ENCODE data around the gene DUOX2.

DUOX2 gene

GRCh38 chr15:45114076-45114750 is at the start of gene DUOX2, which contains the start of gene DUOXA2:
DUOX2 (minus strand) TSS chr15:45114172; CDS start chr15:45113411, 761 bp downstream.
DUOXA2 (plus strand) TSS chr15:45114326; CDS start chr15:45114606, 280 bp downstream.
- Mint-ChIP-seq H3K4me1 (peaks cover 45% of the 10 kb centered on the region), H3K9me3 (no peaks in the 10 kb centered on the region), H3K27me3 (peaks cover 81% of the 10 kb centered on the region), H3K36me3 (ENCODE audit: low read depth) (no peaks in the 10 kb centered on the region), H3K4me3 (peak within 1 kb of the TSS; percentile 46), H3K27ac (peak within 1 kb of the TSS; percentile 57)
- no peak for DNase-seq
- no peak for ATAC-seq

DNA sequence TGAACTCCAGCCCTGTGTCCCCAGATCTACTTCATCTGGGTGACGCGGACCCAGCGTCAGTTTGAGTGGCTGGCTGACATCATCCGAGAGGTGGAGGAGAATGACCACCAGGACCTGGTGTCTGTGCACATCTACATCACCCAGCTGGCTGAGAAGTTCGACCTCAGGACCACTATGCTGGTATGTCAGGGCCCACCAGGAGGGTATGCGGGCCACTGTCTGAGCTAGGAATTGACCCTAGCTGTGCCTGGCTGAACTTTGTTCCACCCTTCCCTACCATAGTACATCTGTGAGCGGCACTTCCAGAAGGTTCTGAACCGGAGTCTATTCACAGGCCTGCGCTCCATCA is 49.5 kb upstream of the DUOX2 start:
- no peak for ATAC-seq
- no peak for DNase-seq
- peaks cover 14% of the 10 kb centered on the region for H3K4me1 Mint-ChIP-seq
- no peaks in the 10 kb centered on the region for H3K9me3 Mint-ChIP-seq
- no peak overlapping the region for H3K4me3 Mint-ChIP-seq
- H3K36me3 Mint-ChIP-seq (ENCODE audit: low read depth): no peaks in the 10 kb centered on the region
- no peak overlapping the region for H3K27ac Mint-ChIP-seq
- H3K27me3 Mint-ChIP-seq: no peaks in the 10 kb centered on the region

GRCh38 chr15:45162771-45163507 is 49.0 kb upstream of the DUOX2 start:
- Mint-ChIP-seq H3K27me3 (no peaks in the 10 kb centered on the region), H3K9me3 (no peaks in the 10 kb centered on the region)

DNA sequence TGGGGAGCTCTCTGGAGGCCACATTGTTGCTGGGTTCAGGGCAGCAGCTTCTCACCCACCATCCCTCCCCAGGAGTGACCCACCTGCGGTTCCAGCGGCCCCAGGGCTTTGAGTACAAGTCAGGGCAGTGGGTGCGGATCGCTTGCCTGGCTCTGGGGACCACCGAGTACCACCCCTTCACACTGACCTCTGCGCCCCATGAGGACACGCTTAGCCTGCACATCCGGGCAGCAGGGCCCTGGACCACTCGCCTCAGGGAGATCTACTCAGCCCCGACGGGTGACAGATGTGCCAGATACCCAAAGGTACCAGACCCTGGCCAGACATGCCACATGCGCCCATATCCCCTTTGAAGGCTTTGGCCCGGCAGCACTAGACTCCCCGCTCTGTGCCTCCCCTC is 47.7 kb upstream of the DUOX2 start:
- no peaks in the 10 kb centered on the region for H3K9me3 Mint-ChIP-seq
- no peak for DNase-seq
- H3K4me3 Mint-ChIP-seq: no peak overlapping the region
- H3K27me3 Mint-ChIP-seq: no peaks in the 10 kb centered on the region
- no peak for ATAC-seq
- no peaks in the 10 kb centered on the region for H3K36me3 Mint-ChIP-seq (ENCODE audit: low read depth)
- H3K27ac Mint-ChIP-seq: no peak overlapping the region
- peaks cover 14% of the 10 kb centered on the region for H3K4me1 Mint-ChIP-seq

More at GRCh38 chr15:45162771-45163507, 49.0 kb upstream of the DUOX2 start:
- Mint-ChIP-seq H3K4me1 (peaks cover 14% of the 10 kb centered on the region), H3K36me3 (ENCODE audit: low read depth) (no peaks in the 10 kb centered on the region), H3K27ac (no peak overlapping the region), H3K4me3 (no peak overlapping the region)
- ATAC-seq (peak; percentile 34), DNase-seq (peak; percentile 69)

DNA sequence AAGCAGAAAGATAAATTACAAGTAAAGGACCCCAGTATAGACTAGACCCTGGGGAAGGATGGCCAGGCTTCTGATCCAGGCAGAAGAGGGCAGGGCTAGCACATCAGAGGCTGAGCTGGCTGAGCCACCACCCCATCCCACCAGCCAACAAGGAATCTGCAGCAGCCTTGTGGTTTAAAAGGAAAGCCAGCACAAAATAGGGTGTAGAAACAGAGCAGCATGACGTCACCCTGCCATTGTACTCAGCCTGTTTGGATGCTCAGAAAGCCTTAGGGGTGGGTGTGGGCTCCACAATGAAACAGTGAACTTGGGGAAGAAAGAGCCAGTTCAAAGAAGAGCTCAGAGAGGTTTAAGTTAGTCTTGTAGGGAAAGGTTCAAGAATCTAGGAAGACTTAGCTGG is 44.0 kb upstream of the DUOX2 start:
- H3K27me3 Mint-ChIP-seq: no peaks in the 10 kb centered on the region
- H3K4me3 Mint-ChIP-seq: no peak overlapping the region
- no peak for ATAC-seq
- H3K27ac Mint-ChIP-seq: no peak overlapping the region
- H3K4me1 Mint-ChIP-seq: peaks cover 1% of the 10 kb centered on the region
- no peaks in the 10 kb centered on the region for H3K9me3 Mint-ChIP-seq
- H3K36me3 Mint-ChIP-seq (ENCODE audit: low read depth): no peaks in the 10 kb centered on the region
- DNase-seq: no peak

DNA sequence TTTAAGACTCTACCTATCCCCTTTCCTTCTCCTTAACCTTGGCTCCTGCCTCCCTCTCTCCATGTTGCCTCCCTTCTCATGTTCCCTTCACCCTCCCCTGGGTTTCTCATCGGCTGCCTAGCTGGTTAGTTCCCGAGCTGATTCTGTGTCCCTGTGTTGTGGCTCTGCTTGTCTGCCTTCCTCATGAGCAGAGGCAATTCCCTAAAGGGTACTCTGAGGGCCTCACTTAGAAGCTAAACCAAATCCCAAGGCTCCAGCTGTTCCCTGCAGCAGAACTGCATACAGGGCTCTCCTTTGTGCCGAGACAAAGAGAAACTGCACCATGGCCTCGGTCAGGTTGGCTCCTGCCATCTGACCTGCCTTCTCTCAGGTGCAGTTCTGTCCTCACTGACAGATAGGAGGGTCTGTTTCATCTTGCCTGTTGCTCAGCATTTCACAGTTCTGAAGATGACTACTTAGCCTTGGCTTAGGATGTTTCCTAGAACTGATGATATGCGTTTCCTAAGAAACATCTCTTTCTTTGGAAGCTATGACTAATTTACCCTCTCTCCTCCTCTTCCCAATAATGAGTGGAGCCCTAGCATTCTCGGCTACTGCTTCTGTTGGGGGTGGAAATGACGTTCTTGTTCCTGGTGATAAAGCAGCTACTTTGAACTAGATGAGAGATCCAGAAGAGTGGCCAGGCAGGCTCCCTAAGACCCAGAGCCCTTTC is 42.9 kb upstream of the DUOX2 start:
- no peak for ATAC-seq

GRCh38 chr15:45155739-45156138 is 41.8 kb upstream of the DUOX2 start:
- H3K36me3 Mint-ChIP-seq (ENCODE audit: low read depth): peaks cover 2% of the 10 kb centered on the region
- no peak overlapping the region for H3K4me3 Mint-ChIP-seq
- DNase-seq (no peak), ATAC-seq (no peak)
- H3K27me3 Mint-ChIP-seq: no peaks in the 10 kb centered on the region
- no peaks in the 10 kb centered on the region for H3K4me1 Mint-ChIP-seq
- no peaks in the 10 kb centered on the region for H3K9me3 Mint-ChIP-seq
- H3K27ac Mint-ChIP-seq: no peak overlapping the region

More for the DNA sequence above, 42.9 kb upstream of the DUOX2 start:
- H3K27ac Mint-ChIP-seq: peak overlapping the region; percentile 10
- DNase-seq: no peak
- no peak overlapping the region for H3K4me3 Mint-ChIP-seq
- no peaks in the 10 kb centered on the region for H3K9me3 Mint-ChIP-seq
- H3K4me1 Mint-ChIP-seq: no peaks in the 10 kb centered on the region
- peaks cover 2% of the 10 kb centered on the region for H3K36me3 Mint-ChIP-seq (ENCODE audit: low read depth)
- H3K27me3 Mint-ChIP-seq: no peaks in the 10 kb centered on the region

DNA sequence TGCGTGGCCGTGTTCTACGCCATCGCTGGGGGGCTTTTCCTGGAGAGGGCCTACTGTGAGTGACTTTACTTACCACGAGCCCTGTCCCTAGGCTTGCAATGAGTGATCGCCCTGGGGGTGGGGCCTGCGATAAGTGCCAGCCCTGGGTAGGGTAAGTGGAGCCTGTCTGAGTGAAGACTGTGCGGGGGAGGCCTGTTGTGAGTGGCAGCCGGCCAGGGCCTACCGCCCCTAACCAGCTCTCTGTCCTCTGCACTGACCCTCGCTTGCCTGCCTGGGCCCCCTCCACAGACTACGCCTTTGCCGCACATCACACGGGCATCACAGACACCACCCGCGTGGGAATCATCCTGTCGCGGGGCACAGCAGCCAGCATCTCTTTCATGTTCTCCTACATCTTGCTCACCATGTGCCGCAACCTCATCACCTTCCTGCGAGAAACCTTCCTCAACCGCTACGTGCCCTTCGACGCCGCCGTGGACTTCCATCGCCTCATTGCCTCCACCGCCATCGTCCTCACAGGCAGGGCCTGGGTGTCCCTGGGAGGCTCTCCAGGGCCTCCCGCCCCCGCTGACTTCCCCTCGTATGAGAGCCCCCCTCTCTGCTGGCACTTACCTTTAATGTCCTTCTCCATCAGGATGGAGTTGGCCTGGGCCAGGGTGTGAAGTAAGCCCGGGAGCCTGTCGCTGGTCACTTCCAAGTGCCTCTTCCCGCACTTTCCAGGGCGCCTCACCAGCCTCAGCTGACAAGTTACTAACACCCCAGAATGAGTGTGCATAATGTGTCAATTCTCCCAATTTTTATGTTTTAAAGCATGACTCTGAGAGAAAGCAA is 38.2 kb upstream of the DUOX2 start:
- H3K27me3 Mint-ChIP-seq: no peaks in the 10 kb centered on the region
- no peak overlapping the region for H3K4me3 Mint-ChIP-seq
- H3K27ac Mint-ChIP-seq: no peak overlapping the region
- no peaks in the 10 kb centered on the region for H3K9me3 Mint-ChIP-seq
- no peak for ATAC-seq
- H3K4me1 Mint-ChIP-seq: no peaks in the 10 kb centered on the region
- DNase-seq: no peak
- peaks cover 2% of the 10 kb centered on the region for H3K36me3 Mint-ChIP-seq (ENCODE audit: low read depth)

DNA sequence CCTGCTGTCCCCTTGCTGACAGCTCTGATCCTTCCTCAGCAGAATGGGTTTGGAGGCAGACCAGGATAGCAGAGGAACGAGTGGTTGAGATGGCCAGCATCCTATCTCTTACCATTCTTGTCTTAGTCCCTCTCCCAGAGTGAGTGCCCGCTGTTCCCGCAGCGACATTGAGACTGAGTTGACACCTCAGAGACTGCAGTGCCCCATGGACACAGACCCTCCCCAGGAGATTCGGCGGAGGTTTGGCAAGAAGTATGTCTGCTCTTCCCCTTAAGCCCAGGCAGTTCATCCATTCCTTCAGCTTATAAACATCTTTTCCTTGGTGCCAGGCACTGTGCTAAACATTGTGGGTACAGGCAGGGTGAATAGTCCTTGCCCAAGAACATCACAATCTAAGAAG is 37.0 kb upstream of the DUOX2 start:
- Mint-ChIP-seq H3K9me3 (no peaks in the 10 kb centered on the region), H3K4me1 (no peaks in the 10 kb centered on the region), H3K4me3 (no peak overlapping the region), H3K27me3 (no peaks in the 10 kb centered on the region), H3K36me3 (ENCODE audit: low read depth) (peaks cover 2% of the 10 kb centered on the region), H3K27ac (no peak overlapping the region)
- DNase-seq (no peak), ATAC-seq (no peak)

DNA sequence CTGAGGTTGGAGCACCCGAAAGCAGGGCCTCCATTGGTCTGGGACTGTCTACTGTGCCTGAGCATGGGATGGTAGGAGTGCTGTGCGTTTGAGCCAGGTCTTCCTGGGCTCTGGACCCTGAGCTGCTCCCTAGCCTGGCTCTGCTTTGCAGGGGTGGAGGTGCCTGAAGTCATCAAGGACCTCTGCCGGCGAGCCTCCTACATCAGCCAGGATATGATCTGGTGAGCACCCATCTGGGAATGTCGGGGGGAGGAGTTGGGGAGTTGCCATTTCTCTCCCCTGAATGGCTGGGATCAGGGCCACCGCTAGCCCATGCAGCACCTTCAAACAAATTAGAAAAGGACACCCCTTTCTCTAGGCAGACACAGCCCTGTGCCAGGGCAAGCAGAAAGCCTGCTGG is 36.5 kb upstream of the DUOX2 start:
- ATAC-seq (no peak), DNase-seq (no peak)
- H3K36me3 Mint-ChIP-seq (ENCODE audit: low read depth): peaks cover 2% of the 10 kb centered on the region
- no peak overlapping the region for H3K4me3 Mint-ChIP-seq
- no peaks in the 10 kb centered on the region for H3K27me3 Mint-ChIP-seq
- H3K9me3 Mint-ChIP-seq: no peaks in the 10 kb centered on the region
- H3K4me1 Mint-ChIP-seq: no peaks in the 10 kb centered on the region
- H3K27ac Mint-ChIP-seq: no peak overlapping the region

DNA sequence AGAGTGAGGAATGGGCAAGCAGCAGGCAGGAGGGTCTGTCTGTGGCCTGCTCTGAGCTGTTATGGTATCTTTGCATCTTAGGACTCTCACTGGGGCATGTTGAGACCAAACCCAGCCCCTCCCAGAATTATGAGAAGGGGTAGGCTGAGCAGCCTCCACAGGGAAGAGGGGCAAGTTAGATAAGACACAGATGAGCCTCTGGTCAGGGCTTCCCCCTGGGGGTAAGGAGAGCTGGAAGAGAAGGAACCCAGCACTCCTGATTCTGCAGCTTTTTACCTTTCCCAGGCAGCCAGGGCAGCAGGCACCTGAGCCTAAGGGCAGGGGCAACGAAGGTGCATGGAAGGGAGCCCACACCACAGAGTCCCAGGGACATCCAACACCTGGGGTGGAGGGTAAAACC is 35.1 kb upstream of the DUOX2 start:
- no peaks in the 10 kb centered on the region for H3K4me1 Mint-ChIP-seq
- H3K36me3 Mint-ChIP-seq (ENCODE audit: low read depth): peaks cover 2% of the 10 kb centered on the region
- H3K27ac Mint-ChIP-seq: no peak overlapping the region
- no peaks in the 10 kb centered on the region for H3K27me3 Mint-ChIP-seq
- H3K4me3 Mint-ChIP-seq: no peak overlapping the region
- no peak for ATAC-seq
- DNase-seq: no peak
- H3K9me3 Mint-ChIP-seq: no peaks in the 10 kb centered on the region

DNA sequence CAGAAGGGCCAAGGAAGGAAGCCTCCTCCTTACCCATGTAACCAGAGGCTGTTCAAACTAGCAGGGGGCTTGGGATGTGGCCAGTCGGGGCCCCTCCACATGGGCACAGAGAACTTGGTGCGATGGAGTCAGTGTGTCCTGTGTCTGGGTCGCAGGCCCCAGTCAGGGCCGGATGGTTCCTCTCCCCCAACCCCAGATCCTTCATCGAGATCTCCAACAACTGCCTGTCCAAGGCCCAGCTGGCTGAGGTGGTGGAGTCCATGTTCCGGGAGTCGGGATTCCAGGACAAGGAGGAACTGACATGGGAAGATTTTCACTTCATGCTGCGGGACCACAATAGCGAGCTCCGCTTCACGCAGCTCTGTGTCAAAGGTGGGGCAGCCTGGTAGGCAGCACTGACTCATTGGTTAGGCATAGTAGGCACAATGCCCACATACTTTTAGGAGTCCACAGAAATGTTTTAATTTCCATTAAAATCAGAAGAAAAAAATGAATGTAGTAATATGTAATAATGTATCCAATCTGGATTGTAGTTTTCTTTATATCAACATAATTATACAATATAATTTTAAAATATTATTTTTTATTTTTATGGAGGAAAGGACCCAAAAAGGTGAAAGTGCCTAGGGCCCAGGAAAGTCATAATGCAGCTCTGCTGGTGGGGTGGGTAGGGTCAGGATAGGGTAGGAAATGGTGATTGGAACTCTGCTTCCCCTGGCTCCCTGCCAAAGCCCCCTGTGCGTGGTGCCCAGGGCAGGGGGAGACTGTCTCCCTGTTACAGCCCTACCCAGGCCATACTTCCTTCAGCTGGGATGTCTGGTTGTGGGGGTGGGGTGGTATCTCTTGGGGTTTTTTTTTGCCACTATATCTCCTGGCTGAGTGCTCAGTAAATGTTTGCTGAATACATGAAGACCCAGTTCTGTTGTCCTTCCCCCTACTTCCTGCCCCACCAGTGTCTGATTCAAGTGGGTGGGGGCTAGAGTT is 34.4 kb upstream of the DUOX2 start:
- H3K9me3 Mint-ChIP-seq: no peaks in the 10 kb centered on the region
- H3K27ac Mint-ChIP-seq: no peak overlapping the region
- no peak for ATAC-seq
- H3K36me3 Mint-ChIP-seq (ENCODE audit: low read depth): peaks cover 2% of the 10 kb centered on the region
- no peaks in the 10 kb centered on the region for H3K27me3 Mint-ChIP-seq
- no peak overlapping the region for H3K4me3 Mint-ChIP-seq
- no peak for DNase-seq
- no peaks in the 10 kb centered on the region for H3K4me1 Mint-ChIP-seq

DNA sequence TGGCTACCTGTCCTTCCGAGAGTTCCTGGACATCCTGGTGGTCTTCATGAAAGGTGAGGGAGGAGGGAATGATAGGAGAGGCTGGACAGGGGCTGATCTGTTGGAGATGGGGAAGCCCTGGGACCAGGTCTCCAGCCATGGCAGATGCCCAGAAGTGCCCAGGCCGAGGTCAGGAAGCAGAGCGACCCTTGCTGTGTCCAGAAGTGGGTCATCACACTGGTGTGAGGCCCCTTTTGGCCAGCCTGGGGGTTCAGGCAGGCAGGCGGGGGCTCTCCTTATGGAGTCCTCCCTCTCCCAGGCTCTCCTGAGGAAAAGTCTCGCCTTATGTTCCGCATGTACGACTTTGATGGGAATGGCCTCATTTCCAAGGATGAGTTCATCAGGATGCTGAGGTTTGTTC is 33.6 kb upstream of the DUOX2 start:
- ATAC-seq (no peak), DNase-seq (no peak)
- no peak overlapping the region for H3K27ac Mint-ChIP-seq
- H3K4me1 Mint-ChIP-seq: no peaks in the 10 kb centered on the region
- peaks cover 2% of the 10 kb centered on the region for H3K36me3 Mint-ChIP-seq (ENCODE audit: low read depth)
- H3K9me3 Mint-ChIP-seq: no peaks in the 10 kb centered on the region
- H3K27me3 Mint-ChIP-seq: no peaks in the 10 kb centered on the region
- no peak overlapping the region for H3K4me3 Mint-ChIP-seq

All from activated naive CD8-positive, alpha-beta T cell treated with anti-CD3 and anti-CD28 coated beads, Interleukin-2, amount 50 U/mL, for 24 hours (primary cell).